HL-60 (cell line): ENCODE data around the gene CNRIP1.

Experiments
- DNase-seq, 2 experiments: peaks; one replicate each; pipeline ENCODE4 v3.0.0-alpha.2; 2010 to 2020; ENCODE audit warnings: low read depth in 1 of 2, low spot score in 1 of 2
- H3K27ac ChIP-seq: fragments of 250-450 bp; sonication (Bioruptor Pico); replicated peaks from 2 replicates; pipeline ENCODE4 v1.5.1; 2020; ENCODE audit warnings: mild to moderate bottlenecking, moderate library complexity
- H3K27me3 ChIP-seq: fragments of 250-450 bp; sonication (Bioruptor Pico); 2 replicates; pipeline ENCODE4 v1.5.1; 2021; ENCODE audit warnings: mild to moderate bottlenecking, moderate library complexity; ENCODE audit not compliant: insufficient read depth, poor library complexity, severe bottlenecking
- H3K4me3 ChIP-seq: replicated peaks from 2 replicates; pipeline ENCODE4 v1.5.1; 2011; ENCODE audit warnings: mild to moderate bottlenecking, control low read depth, low read length; ENCODE audit not compliant: insufficient read depth
- CTCF ChIP-seq: IDR thresholded peaks from one replicate; pipeline ENCODE4 v1.5.1; 2011; ENCODE audit warnings: low read length, control low read depth, inconsistent platforms; ENCODE audit not compliant: insufficient read depth
- GABPA ChIP-seq: IDR thresholded peaks from 2 replicates; pipeline ENCODE4 v1.6.1; 2012; ENCODE audit warnings: low read depth
- POLR2AphosphoS5 ChIP-seq: IDR thresholded peaks from 2 replicates; pipeline ENCODE4 v1.6.1; 2012; ENCODE audit warnings: low read depth
- REST ChIP-seq: IDR thresholded peaks from 2 replicates; pipeline ENCODE4 v1.6.1; 2012; ENCODE audit warnings: low read depth; ENCODE audit not compliant: insufficient replicate concordance
- SPI1 ChIP-seq: IDR thresholded peaks from 2 replicates; pipeline ENCODE4 v1.6.1; 2012; ENCODE audit warnings: low read depth, mild to moderate bottlenecking, borderline replicate concordance

Gene CNRIP1

GRCh38 chr2:68280796-68281195 lies 39.0 kb downstream of the CNRIP1 start:
- TF ChIP-seq CTCF = no peak
- no peak for TF ChIP-seq REST
- no peak for TF ChIP-seq POLR2AphosphoS5
- no peak for TF ChIP-seq GABPA
- no peak for TF ChIP-seq SPI1
- Histone ChIP-seq H3K27ac (no peak overlapping the region), H3K4me3 (no peak overlapping the region), H3K27me3 (no peaks in the 10 kb centered on the region)
- DNase-seq = no peak

- no peak overlapping the region for H3K27ac ChIP-seq
- TF ChIP-seq SPI1 (no peak), CTCF (no peak), REST (no peak), GABPA (no peak), POLR2AphosphoS5 (no peak)
- no peak for DNase-seq
- no peaks in the 10 kb centered on the region for H3K27me3 ChIP-seq
- no peak overlapping the region for H3K4me3 ChIP-seq
Observed at GRCh38 chr2:68280348-68280747, 39.4 kb downstream of the CNRIP1 start.

GRCh38 chr2:68279691-68280090 lies 40.1 kb downstream of the CNRIP1 start:
- H3K27me3 ChIP-seq = no peaks in the 10 kb centered on the region
- H3K27ac ChIP-seq = no peak overlapping the region
- TF ChIP-seq REST (no peak), POLR2AphosphoS5 (no peak), SPI1 (no peak), CTCF (no peak), GABPA (no peak)
- no peak for DNase-seq
- no peak overlapping the region for H3K4me3 ChIP-seq
